Left renal cortex interstitium (tissue), 4 donors: Measurements from ENCODE around the gene HSPB3. TPM values are rescaled to one million over a fixed set of nuclear protein-coding genes. Genes with fewer than 3 reads are reported as not detected.
"Not testable (repeated sequence)": the region's sequence is repeated elsewhere in the genome, so short reads cannot be mapped to it uniquely, and the experiment has no call there.

Experiments used
- DNase-seq, 4 donors: peaks; one replicate each; pipeline ENCODE4 v3.0.0-alpha.2; 2013; ENCODE audit warnings: low read depth in 4 of 4, low spot score in 2 of 4, missing footprints in 1 of 4
- polyA plus RNA-seq, 4 donors: library from polyadenylated mRNA; unstranded; fragments of 120-200 nt; gene quantifications; one replicate each; pipeline ENCODE4 v1.2.1, GENCODE V29; 2013; ENCODE audit not compliant: insufficient read length in 4 of 4

The HSPB3 gene
- polyA plus RNA-seq, 4 donors: not detected

DNA sequence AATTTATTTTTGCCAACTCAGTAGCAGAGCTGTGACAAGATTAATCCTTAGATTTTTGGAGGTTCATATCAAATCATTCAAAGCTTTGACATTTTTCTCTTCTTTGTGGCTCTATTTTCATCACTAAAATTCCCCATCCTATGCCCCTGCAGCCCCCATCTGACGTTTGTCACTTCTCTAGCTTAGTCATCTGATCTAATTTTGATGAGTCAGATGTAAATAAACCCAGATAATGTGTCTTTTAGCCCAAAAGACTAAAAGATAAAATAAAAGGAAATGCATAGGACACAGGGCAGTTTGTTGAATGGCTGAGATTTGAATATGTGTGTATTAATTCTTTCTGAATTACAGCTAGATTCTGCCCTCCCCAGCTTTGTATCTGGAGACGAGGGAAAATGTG lies 897 bp upstream of the HSPB3 start:
- DNase-seq: no peak

DNA sequence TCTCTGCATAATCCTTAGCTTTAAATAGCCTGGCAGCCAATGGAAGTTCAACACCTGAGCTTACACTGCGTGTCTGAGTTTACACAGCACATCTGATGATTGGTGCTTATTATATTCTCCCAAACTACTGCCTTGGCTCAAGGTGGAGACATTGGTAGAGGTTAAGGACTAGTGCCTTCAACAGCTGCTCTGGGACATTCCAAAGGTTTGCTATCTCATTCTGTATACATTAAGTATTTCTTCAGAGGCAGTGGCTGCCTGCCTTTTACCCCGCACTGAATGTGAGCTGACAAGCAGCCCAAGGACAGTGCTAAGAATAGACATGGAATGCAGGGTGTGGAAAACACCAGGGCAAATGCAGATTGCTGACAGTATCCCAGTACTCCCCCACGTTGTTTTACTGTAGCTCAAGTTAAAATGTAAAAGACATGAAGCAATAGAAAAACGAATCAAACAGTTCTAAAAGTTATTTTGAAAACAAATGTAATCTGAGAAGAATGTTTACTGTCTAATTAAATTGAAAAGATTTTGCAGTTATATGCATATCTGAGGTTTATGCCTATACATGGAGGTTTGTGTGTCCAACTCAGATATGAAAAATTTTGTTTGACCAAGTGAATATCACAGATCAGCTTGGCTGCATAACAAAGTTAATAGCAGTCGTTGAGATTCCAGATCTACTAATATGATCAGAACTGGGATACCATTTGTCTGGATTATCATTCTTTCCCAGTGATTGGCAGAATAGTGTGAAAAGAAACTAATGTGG lies 1.8 kb downstream of the HSPB3 start:
- DNase-seq: peak in 2 of 4 donors; percentile 29 to 33

DNA sequence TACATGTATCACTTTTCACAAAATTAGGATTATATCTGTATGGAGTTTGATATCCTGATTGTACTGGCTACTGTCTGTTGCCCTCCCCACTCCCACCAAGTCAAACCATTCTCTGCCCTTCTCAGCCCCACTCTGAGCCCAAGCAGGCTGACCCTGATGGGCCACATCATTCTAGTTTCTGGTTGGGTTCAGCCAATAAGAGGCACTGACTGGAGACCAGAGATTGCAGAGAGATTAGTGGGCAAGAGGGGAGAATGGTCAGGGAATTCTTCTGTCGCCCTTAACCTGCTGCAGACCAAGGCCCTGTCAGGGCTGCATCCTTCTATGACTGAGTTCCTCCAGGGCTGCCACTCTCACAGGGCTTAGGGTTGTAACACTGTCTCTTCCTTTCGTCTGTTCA lies 2.7 kb downstream of the HSPB3 start:
- DNase-seq: no peak

DNA sequence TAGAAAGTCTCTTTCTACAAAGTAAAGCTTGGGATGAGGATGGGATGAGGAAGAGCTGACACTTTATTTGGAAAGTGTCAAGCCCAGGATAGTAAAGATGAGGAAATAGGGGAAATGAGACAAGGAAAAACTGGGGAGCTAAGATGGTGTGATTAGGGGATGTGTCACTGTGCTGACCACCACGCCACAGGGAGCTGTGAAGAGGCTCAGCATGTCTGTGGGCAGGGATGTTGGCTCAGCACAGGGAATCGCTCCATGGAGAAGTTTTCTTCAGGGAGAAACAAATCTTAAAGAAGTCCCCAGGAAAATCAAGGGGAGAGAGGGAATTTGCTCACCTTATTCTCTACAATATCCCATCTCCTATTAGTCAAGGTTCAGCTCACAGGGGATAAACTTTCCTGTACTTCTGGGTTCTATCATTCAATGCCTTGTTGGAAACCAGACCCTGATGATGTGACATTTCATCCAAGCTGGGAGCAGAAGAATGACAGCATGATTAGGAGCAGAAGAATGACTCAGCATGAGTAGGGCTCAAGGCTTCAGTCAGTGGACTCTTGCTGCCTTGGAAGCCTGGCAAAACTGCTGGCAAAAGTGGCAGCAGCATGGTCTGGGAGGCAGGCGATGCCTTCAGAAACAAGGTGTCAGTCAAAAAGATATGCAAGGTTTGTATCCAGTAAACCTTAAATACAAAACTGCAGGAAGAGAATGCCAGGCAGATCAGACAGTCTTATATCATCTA lies 4.9 kb downstream of the HSPB3 start:
- no peak for DNase-seq

DNA sequence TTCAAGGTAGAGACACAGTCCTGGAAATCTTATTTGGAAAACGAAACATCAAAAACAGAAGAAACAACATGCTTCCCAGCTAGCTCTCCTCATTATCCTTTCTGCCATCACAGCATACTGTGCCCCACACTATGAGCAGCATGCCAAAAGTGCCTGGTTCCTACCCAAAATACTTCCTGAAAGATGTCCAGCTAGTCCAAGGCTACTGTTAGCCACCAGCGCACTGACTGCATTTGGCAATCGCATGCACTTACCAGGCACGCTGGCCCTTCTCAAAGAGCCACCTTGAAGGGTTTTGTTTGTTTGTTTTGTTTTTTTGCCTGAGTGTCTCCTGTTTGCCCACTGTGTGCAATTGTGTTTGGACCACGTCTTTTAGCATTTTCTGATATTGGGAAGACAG lies 6.8 kb downstream of the HSPB3 start:
- DNase-seq: no peak

DNA sequence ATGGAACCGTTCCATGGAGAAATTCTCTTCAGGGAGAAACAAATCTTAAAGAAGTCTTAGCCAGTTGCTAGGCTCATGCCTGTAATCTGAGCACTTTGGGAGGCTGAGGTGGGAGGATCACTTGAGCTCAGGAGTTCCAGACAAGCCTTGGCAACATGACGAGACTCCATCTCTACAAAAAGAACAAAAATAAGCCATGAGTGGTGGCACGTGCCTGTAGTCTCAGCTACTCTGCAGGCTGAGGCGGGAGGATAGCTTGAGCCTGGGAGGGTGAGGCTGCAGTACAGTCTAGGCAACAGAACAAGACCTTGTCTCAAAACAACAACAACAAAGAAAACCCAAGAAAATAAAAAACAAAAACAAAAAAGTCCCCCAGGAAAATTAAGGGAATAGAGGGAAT lies 8.2 kb downstream of the HSPB3 start:
- DNase-seq: no peak

DNA sequence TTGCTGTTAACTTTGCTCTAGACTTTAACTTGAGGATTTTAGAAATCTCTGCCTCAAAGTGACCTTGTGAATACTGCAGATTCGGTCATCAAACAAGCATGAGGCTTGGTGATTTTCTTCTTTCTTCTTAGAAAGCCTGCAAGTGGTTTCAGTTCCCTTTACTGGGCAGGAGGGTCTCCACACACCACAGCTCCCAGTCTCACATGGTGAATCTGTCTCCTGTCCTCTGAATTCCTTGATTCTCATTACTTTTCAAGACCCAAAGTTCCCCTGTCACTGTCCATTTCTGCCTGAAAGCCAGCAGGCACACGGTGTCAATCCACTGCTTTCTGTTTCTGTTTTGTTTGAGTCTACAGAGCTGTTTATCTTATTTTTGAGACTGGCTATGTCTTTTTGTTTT lies 14.1 kb downstream of the HSPB3 start:
- no peak for DNase-seq

DNA sequence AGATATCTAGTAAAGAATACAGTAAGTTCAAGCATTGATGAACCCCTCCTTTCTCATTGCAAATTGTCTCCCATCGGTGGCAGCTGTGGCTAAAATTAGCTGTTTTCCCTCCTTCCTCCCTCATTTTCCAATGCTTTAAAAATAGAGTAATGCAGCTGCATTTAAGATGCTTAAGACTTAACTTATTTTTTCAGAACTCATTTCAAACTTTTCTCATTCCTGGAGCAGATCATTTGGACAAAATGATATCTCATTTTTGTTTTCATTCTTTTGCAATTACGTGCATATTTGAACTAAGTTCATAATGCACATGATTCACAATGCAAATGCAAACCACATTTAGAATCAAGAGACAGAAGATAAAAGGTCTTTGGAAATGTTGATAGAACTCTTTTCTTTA lies 14.6 kb downstream of the HSPB3 start:
- no peak for DNase-seq

DNA sequence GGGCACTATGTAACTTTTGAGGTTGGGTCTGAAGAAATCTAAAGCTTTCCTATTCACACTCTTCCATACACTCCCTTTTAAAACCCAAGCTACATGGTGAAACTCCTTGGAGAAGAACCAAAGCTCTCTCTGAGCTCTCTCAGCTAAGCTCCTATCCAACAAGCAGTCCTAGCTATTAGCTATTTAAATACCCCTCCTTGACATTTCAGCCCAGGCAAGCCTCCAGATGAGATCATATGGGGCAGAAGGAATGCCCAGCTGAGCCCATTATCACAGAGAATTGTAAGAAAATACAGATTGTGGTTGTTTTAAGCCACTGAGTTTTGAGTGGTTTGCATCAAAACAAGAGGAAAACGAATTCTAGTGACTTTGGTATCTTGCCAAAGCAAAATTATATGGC lies 15.2 kb downstream of the HSPB3 start:
- no peak for DNase-seq

DNA sequence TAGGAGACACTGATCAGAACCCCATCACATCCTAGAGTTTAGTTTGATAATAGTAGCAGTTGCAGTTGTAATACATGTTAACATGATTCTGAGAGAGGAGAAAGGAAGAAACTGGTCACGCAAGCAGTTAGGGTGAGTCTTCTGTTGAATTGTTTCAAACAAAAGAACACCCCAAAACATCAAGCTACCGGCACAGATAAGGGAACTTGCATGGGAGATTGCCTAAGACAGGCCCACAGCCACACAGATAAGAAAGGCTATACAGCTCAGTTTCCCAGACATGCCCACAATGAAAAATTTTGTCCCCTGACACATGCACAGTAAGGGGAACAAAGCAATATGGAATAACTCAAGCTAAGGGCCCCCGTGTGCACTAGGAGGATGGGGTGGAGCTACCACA lies 15.9 kb downstream of the HSPB3 start:
- DNase-seq: no peak

DNA sequence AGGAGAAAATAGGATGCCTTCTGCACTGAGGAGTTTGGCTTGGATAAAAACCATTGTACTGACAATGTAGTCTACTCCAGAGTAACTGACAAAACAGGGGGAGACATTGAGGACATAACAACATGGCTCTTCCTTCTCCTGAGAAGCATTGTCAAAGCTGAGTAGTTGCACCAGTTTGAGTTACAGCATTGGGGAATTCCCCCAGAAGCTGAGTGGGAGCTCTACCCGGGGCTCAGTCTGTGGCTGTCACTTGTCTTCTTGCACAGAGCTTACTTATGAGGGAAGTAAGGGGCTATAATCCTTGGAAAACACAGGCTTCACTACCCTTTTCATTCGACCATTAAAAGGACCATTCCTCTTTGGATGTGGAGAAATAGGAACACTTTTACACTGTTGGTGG lies 21.2 kb downstream of the HSPB3 start:
- no peak for DNase-seq

DNA sequence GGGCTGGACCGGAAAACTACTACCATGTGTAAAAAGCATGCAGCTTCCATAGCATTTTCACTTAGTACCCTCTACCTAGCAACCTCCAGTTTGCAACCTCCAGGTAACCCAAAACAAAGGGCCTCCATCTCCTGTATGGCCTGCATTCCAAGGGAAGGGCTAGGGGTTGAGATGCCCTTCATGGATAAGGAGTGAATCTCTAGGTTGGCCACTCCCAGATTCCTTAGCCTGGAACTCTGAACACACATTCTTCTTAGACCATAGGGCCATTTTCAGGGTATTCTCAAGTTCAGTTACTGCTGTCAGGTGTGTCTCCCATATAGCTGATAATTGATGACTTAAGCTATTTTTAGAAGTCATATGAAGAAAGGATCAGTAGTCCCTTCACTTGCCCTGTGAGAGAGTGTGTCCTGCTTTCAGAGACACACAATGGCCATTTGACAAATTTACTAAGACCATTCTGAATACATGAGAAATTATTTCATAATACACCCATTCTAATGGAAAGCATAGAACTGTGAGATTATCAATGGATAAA lies 22.5 kb downstream of the HSPB3 start:
- DNase-seq: no peak

DNA sequence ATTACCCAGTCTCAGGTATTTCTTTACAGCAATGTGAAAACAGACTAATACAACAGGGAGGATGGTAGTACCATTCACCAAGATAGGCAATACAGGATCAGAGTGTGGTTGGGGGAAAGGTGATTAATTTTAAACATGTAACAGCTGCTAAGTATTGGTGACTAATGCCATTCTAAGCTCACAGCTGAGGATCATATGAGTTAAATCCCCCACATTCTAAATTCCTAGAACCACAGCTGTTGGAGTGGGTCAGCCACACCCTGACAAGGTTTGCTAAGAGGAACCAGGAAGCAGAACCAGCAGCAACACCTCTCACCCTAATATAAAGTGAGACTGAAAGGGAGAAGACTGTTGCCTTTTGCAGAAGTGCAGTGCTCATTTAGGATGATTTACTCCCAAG lies 24.8 kb downstream of the HSPB3 start:
- no peak for DNase-seq

DNA sequence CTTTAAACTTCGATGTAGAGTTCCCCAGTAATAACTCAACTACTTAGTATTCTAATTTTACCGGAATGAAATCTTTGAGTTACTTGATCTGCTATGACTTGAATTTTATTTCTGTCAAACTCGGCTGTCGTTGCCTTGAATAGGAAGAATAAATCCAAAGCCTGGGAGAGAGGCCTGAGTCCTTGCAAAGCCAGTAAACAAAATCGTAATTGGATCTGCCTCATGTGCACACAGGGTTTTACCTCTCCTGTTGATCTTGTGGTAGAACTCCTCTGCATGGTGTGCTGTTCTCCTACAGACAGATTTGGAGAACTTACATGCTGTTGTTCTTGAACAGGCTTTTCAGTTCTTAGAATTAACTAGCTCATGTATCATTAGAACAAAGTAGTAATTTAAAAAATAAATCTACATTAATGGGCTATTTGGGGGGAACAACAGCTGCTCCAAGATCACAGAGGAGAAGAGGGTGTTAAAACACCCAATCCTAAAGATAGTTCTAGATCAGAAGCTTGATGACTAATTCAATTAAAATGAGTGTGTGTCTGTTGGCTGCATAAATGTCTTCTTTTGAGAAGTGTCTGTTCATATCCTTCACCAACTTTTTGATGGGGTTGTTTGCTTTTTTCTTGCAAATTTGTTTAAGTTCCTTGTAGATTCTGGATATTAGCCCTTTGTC lies 28.9 kb downstream of the HSPB3 start:
- DNase-seq: no peak

DNA sequence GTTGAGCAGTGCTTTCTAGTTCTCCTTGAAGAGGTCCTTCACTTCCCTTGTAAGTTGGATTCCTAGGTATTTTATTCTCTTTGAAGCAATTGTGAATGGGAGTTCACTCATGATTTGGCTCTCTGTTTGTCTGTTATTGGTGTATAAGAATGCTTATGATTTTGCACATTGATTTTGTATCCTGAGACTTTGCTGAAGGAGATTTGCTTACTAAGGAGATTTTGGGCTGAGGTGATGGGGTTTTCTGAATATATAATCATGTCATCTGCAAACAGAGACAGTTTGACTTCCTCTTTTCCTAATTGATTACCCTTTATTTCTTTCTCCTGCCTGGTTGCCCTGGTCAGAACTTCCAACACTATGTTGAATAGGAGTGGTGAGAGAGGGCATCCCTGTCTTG lies 30.2 kb downstream of the HSPB3 start:
- not testable (repeated sequence) for DNase-seq

DNA sequence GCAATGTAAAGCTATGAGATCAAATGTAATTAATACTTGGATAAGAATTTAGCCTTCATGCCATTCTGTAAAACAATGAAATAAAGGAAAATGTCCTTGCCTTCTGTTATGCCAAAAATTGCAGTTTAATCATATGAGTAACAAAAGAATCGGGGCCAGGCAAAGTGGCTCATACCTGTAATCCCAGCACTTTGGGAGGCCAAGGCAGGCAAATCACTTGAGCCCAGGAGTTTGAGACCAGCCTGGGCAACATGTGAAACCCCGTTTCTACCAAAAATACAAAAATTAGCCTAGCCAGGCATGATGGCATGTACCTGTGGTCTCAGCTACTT lies 34.1 kb downstream of the HSPB3 start:
- not testable (repeated sequence) for DNase-seq

DNA sequence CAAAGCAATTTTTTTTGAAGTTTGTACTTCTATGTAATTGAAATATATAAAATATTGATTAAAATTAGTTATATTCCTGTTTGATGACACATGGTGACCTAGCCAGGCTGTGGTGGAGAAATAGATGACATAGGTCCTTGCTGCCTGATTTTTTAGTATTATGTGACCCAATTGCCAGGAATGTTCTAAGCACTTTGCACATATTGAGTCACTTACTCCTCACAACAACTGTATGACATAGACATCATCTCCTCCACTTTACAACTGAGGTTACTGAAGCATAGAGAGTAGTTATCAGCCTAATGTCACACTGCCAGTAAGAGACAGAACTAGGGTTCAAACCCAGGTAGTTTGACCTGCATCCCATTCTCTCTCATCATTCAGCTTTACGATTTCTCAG lies 35.8 kb downstream of the HSPB3 start:
- no peak for DNase-seq

DNA sequence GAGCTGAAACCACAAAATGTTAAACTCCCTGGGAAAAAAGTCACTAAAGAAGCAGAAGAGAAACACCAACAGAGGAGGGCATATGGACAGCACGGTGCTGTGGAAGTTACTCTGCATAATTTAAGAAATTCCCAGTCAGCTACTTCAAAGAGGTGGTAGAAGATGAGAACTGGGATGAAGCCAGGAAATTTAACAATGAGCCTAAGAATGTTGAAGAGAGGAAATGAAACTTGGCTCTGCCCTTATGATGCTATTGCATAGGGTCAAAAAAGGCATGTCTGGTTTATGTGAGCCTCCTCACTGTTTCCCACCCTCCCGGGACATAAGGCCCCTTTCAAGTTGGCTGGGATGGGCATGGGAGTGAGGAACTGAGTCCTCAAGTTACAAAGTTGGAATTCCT lies 36.7 kb downstream of the HSPB3 start:
- no peak for DNase-seq

DNA sequence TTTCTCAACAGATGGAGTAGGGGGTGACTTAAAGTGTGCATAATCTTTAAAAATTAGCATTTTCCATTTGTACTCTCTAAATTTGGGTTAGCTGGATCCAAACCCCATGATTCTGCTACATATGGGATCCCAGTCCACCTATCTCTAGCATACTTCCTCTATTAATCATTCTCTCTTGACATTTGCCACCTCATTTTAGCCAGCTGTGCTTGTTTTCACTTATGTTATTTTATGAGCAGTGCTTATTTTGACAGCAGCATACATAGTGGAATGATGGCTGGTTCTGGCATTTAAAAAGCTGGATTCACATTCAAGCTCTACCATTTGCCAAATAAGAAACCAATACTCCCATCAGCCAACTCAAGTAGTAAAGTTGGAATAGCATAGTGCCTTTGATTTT lies 39.5 kb downstream of the HSPB3 start:
- DNase-seq: no peak
